Progenitor cell of endocrine pancreas (in vitro differentiated cells): ENCODE measurements around the gene TBXAS1. TPM values are rescaled to one million over a fixed set of nuclear protein-coding genes. Genes with fewer than 3 reads are reported as not detected.

Experiments
- total RNA-seq: library from RNA; stranded (reverse); gene quantifications from 2 replicates; pipeline ENCODE4 v1.2.1, GENCODE V29; 2021

TBXAS1 gene
- total RNA-seq, 1 donor from 2014 or later = 10.4 TPM

Other genes starting within 250 kb of the TBXAS1 start
- 136 and 146 TPM in 2 replicates for gene HIPK2, start 51.3 kb upstream of the TBXAS1 start, total RNA-seq
- 3.4 TPM in 2 replicates for gene PARP12, start 233.7 kb downstream of the TBXAS1 start, total RNA-seq